ENCODE results near the gene SH3GL1. TPM values are rescaled to one million over a fixed set of nuclear protein-coding genes. Genes with fewer than 3 reads are reported as not detected.

Gene SH3GL1
- polyA plus RNA-seq, 1 donor, result 120 TPM

GRCh38 chr19:4326837-4327251 is 73.5 kb downstream of the SH3GL1 start:
- DNase-seq, result no peak
- WGBS (ENCODE audit: insufficient coverage, low lambda C conversion rate), result no CpG with 5 or more reads among the region's 33 CpGs

GRCh38 chr19:4326215-4326836 is 74.0 kb downstream of the SH3GL1 start:
- H3K36me3 ChIP-seq (ENCODE audit: control insufficient read depth, insufficient read depth, low read length), result no peaks in the 10 kb centered on the region
- WGBS (ENCODE audit: insufficient coverage, low lambda C conversion rate), result no CpG with 5 or more reads among the region's 13 CpGs
- no peak overlapping the region for H3K4me3 ChIP-seq (ENCODE audit: low read length)
- no peak for DNase-seq
- H3K9me3 ChIP-seq (ENCODE audit: control insufficient read depth, low read depth, low read length), result peaks cover 17% of the 10 kb centered on the region
- H3K4me1 ChIP-seq (ENCODE audit: control insufficient read depth, insufficient read depth, low read length), result peaks cover 20% of the 10 kb centered on the region
- peaks cover 10% of the 10 kb centered on the region for H3K27me3 ChIP-seq (ENCODE audit: control insufficient read depth, insufficient read depth, low read length)
- no peak overlapping the region for H3K27ac ChIP-seq (ENCODE audit: low read length)

More at GRCh38 chr19:4326837-4327251, 73.5 kb downstream of the SH3GL1 start:
- Histone ChIP-seq H3K27me3 (ENCODE audit: control insufficient read depth, insufficient read depth, low read length) (peaks cover 10% of the 10 kb centered on the region), H3K4me3 (ENCODE audit: low read length) (no peak overlapping the region), H3K36me3 (ENCODE audit: control insufficient read depth, insufficient read depth, low read length) (no peaks in the 10 kb centered on the region), H3K9me3 (ENCODE audit: control insufficient read depth, low read depth, low read length) (peaks cover 17% of the 10 kb centered on the region), H3K4me1 (ENCODE audit: control insufficient read depth, insufficient read depth, low read length) (peaks cover 20% of the 10 kb centered on the region), H3K27ac (ENCODE audit: low read length) (no peak overlapping the region)

- peaks cover 18% of the 10 kb centered on the region for H3K9me3 ChIP-seq (ENCODE audit: control insufficient read depth, low read depth, low read length)
- no peaks in the 10 kb centered on the region for H3K36me3 ChIP-seq (ENCODE audit: control insufficient read depth, insufficient read depth, low read length)
- peaks cover 10% of the 10 kb centered on the region for H3K27me3 ChIP-seq (ENCODE audit: control insufficient read depth, insufficient read depth, low read length)
- peaks cover 17% of the 10 kb centered on the region for H3K4me1 ChIP-seq (ENCODE audit: control insufficient read depth, insufficient read depth, low read length)
- DNase-seq, result no peak
- H3K27ac ChIP-seq (ENCODE audit: low read length), result no peak overlapping the region
- H3K4me3 ChIP-seq (ENCODE audit: low read length), result no peak overlapping the region
- WGBS (ENCODE audit: insufficient coverage, low lambda C conversion rate), result no CpG with 5 or more reads among the region's 12 CpGs
Observed at GRCh38 chr19:4324228-4324627, 76.1 kb downstream of the SH3GL1 start.

- Histone ChIP-seq H3K27ac (ENCODE audit: low read length) (no peak overlapping the region), H3K4me3 (ENCODE audit: low read length) (no peak overlapping the region), H3K4me1 (ENCODE audit: control insufficient read depth, insufficient read depth, low read length) (peaks cover 15% of the 10 kb centered on the region), H3K36me3 (ENCODE audit: control insufficient read depth, insufficient read depth, low read length) (no peaks in the 10 kb centered on the region), H3K9me3 (ENCODE audit: control insufficient read depth, low read depth, low read length) (peaks cover 17% of the 10 kb centered on the region), H3K27me3 (ENCODE audit: control insufficient read depth, insufficient read depth, low read length) (peaks cover 10% of the 10 kb centered on the region)
- DNase-seq, result no peak
- no CpG with 5 or more reads among the region's 9 CpGs for WGBS (ENCODE audit: insufficient coverage, low lambda C conversion rate)
Observed at GRCh38 chr19:4323692-4324091, 76.7 kb downstream of the SH3GL1 start.

- no peak for DNase-seq
- Histone ChIP-seq H3K9me3 (ENCODE audit: control insufficient read depth, low read depth, low read length) (peaks cover 14% of the 10 kb centered on the region), H3K27me3 (ENCODE audit: control insufficient read depth, insufficient read depth, low read length) (peaks cover 10% of the 10 kb centered on the region), H3K4me3 (ENCODE audit: low read length) (no peak overlapping the region), H3K4me1 (ENCODE audit: control insufficient read depth, insufficient read depth, low read length) (peaks cover 14% of the 10 kb centered on the region), H3K27ac (ENCODE audit: low read length) (no peak overlapping the region), H3K36me3 (ENCODE audit: control insufficient read depth, insufficient read depth, low read length) (no peaks in the 10 kb centered on the region)
- WGBS (ENCODE audit: insufficient coverage, low lambda C conversion rate), result no CpG with 5 or more reads among the region's 37 CpGs
Observed at GRCh38 chr19:4322942-4323665, 77.2 kb downstream of the SH3GL1 start.

- no peak for DNase-seq
- WGBS (ENCODE audit: insufficient coverage, low lambda C conversion rate), result no CpG with 5 or more reads among the region's 2 CpGs
- Histone ChIP-seq H3K36me3 (ENCODE audit: control insufficient read depth, insufficient read depth, low read length) (no peaks in the 10 kb centered on the region), H3K9me3 (ENCODE audit: control insufficient read depth, low read depth, low read length) (peaks cover 8% of the 10 kb centered on the region), H3K27me3 (ENCODE audit: control insufficient read depth, insufficient read depth, low read length) (no peaks in the 10 kb centered on the region), H3K27ac (ENCODE audit: low read length) (no peak overlapping the region), H3K4me3 (ENCODE audit: low read length) (no peak overlapping the region), H3K4me1 (ENCODE audit: control insufficient read depth, insufficient read depth, low read length) (no peaks in the 10 kb centered on the region)
Observed at GRCh38 chr19:4320419-4320818, 79.9 kb downstream of the SH3GL1 start.

- Histone ChIP-seq H3K27ac (ENCODE audit: low read length) (no peak overlapping the region), H3K9me3 (ENCODE audit: control insufficient read depth, low read depth, low read length) (peaks cover 8% of the 10 kb centered on the region), H3K36me3 (ENCODE audit: control insufficient read depth, insufficient read depth, low read length) (no peaks in the 10 kb centered on the region), H3K27me3 (ENCODE audit: control insufficient read depth, insufficient read depth, low read length) (no peaks in the 10 kb centered on the region), H3K4me3 (ENCODE audit: low read length) (no peak overlapping the region), H3K4me1 (ENCODE audit: control insufficient read depth, insufficient read depth, low read length) (no peaks in the 10 kb centered on the region)
- no CpG with 5 or more reads among the region's 2 CpGs for WGBS (ENCODE audit: insufficient coverage, low lambda C conversion rate)
- DNase-seq, result no peak
Observed at GRCh38 chr19:4319067-4319718, 81.2 kb downstream of the SH3GL1 start.

GRCh38 chr19:4318460-4318859 is 81.9 kb downstream of the SH3GL1 start:
- Histone ChIP-seq H3K36me3 (ENCODE audit: control insufficient read depth, insufficient read depth, low read length) (no peaks in the 10 kb centered on the region), H3K4me3 (ENCODE audit: low read length) (no peak overlapping the region), H3K27ac (ENCODE audit: low read length) (no peak overlapping the region), H3K4me1 (ENCODE audit: control insufficient read depth, insufficient read depth, low read length) (no peaks in the 10 kb centered on the region), H3K9me3 (ENCODE audit: control insufficient read depth, low read depth, low read length) (peaks cover 8% of the 10 kb centered on the region), H3K27me3 (ENCODE audit: control insufficient read depth, insufficient read depth, low read length) (no peaks in the 10 kb centered on the region)
- no peak for DNase-seq
- WGBS (ENCODE audit: insufficient coverage, low lambda C conversion rate), result no CpG with 5 or more reads among the region's 7 CpGs

- no peak for DNase-seq
- Histone ChIP-seq H3K4me1 (ENCODE audit: control insufficient read depth, insufficient read depth, low read length) (no peaks in the 10 kb centered on the region), H3K4me3 (ENCODE audit: low read length) (no peak overlapping the region), H3K36me3 (ENCODE audit: control insufficient read depth, insufficient read depth, low read length) (no peaks in the 10 kb centered on the region), H3K9me3 (ENCODE audit: control insufficient read depth, low read depth, low read length) (peaks cover 5% of the 10 kb centered on the region), H3K27me3 (ENCODE audit: control insufficient read depth, insufficient read depth, low read length) (no peaks in the 10 kb centered on the region), H3K27ac (ENCODE audit: low read length) (no peak overlapping the region)
- no CpG with 5 or more reads among the region's 9 CpGs for WGBS (ENCODE audit: insufficient coverage, low lambda C conversion rate)
Observed at GRCh38 chr19:4316956-4317355, 83.4 kb downstream of the SH3GL1 start.

GRCh38 chr19:4313847-4314490 is 86.4 kb downstream of the SH3GL1 start:
- Histone ChIP-seq H3K4me3 (ENCODE audit: low read length) (no peak overlapping the region), H3K27ac (ENCODE audit: low read length) (no peak overlapping the region), H3K36me3 (ENCODE audit: control insufficient read depth, insufficient read depth, low read length) (no peaks in the 10 kb centered on the region), H3K4me1 (ENCODE audit: control insufficient read depth, insufficient read depth, low read length) (no peaks in the 10 kb centered on the region), H3K27me3 (ENCODE audit: control insufficient read depth, insufficient read depth, low read length) (no peaks in the 10 kb centered on the region), H3K9me3 (ENCODE audit: control insufficient read depth, low read depth, low read length) (peaks cover 3% of the 10 kb centered on the region)
- WGBS (ENCODE audit: insufficient coverage, low lambda C conversion rate), result 33% methylated on average over 2 of the region's 12 CpGs
- no peak for DNase-seq

All from large intestine (tissue), 3 donors.